NCI-H1694 treated with DMSO at 0.1 percent for 48 hours (cell line): Measurements from ENCODE around the gene MNDA.

Experiments used
- DNase-seq: peaks from one replicate; lab custom pipeline; 2025; lab: John Stamatoyannopoulos, UW

The MNDA gene

DNA sequence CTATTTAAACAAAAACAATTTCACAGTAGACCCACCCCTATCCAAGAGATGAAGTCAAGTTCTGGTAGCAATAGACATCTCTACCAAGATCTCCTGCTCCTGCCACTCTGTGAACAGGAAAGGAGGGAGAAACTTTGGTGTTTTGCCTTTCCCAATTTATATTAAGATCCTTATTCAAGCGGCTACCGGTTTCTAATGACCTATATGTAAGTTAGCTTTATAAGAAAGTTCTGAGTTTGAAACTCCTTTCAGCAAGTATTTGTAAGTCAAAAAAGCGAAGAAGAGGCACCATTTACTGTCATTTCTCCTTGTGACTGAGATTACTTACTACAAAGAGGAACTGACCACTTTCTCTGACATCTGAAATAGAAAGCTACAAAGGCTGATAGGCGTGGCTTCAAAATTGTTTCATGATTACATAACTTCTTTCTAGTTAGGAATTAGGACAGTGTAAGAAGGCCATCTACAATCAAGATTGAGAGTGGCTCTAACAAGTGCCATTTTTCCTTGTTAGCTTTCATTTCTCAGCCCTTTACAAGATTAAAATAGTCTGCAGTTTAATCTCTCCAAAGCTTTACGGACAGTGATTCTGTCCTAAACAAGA is at the start of gene MNDA:
TSS of gene MNDA (plus strand) at position 448 of the 604 bp plus-strand sequence. CDS start 10,803 bp downstream, outside the sequence.
- no peak for DNase-seq

DNA sequence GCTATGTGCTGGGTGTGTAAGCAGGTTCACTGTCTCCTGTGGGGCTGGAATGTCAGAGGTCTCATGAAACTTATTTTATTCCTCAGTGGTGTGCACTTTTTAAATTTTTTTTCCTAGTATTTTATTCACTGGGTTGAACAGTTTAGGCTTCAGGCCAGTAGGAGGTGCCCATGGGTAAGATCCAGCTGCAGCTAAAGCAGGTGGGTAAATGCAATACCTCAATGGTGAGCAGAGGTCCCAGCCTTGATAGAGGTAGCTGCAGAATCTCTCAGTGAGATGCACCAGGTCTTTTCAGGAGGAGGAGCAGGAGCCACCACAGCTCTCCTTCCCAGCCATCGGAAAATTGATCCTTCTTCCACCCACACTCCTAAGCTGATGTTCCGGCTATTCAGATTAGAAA is 37.5 kb upstream of the MNDA start:
- DNase-seq, result no peak

DNA sequence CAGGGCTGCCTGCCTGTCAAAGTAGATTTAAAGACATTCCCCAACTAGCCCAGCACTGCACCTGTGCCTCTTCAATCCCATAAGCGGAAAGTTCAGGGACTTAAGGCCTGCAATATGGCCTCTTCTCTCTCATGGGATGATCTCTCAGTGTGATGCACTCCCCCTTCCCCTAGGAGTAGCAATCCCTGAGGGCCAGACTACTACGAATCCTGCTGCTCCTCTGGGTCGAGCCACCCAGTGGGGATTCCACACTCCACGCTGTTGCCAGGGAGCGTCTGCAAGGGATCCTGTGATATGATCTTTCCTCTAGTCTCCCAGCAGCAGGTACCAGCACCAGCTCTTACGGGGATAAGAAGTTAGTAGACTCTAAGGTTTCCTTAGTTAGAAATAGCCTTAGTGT is 36.9 kb upstream of the MNDA start:
- no peak for DNase-seq

DNA sequence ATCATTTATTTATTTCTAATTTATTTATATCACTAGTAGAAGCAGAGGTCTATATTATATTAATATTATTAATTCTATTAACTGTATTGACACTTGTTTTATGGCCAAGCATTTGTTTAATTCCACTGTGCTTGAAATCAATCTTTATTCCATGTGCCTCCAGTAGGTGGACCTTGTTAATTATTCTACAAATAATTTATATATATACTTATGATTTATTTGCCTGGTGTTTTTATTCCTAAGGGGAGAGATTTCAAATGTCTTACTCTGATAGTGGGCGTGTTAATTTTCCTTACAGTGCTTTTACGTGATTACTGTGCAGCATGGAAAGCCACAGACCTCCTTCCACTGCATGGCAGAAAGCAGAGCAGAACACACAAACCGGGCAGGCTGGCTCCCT is 32.6 kb upstream of the MNDA start:
- DNase-seq, result no peak

DNA sequence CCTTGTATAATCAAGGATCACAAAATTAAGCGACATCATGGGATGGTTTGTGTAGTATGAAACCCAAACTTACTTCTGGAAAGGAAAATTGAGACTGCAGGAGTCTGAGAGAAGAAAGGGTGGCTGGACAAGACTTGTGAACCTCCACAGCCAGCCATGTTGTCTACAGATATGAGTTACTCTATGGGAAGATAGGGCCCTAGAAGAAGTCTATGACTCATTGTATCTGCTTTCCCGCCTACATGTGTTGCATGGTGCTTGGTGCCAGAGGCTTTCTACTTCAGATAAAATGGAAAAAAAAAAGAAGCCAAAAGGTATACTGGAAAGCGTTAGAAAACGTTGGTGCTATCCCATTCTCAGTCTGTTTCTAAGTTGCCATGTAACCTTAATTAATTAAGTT is 31.5 kb upstream of the MNDA start:
- DNase-seq, result no peak

DNA sequence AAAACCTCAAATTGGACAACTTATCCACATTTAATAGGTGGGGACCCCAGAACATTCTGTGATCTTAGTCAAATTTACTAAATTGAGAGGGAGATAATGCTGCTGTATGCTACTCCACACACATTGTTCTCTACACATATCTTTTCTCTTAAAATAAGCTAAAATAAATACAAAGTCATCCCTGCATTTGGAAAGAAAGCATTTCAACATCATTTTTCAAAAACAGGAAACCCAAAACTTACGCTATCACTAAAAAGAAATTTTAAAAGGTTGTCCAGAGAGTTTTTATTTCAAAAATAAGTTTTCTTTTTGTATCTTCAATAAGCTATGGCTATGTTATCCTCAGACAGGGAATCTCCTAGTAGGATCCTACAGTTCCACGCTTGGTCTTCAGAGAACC is 30.6 kb upstream of the MNDA start:
- no peak for DNase-seq

DNA sequence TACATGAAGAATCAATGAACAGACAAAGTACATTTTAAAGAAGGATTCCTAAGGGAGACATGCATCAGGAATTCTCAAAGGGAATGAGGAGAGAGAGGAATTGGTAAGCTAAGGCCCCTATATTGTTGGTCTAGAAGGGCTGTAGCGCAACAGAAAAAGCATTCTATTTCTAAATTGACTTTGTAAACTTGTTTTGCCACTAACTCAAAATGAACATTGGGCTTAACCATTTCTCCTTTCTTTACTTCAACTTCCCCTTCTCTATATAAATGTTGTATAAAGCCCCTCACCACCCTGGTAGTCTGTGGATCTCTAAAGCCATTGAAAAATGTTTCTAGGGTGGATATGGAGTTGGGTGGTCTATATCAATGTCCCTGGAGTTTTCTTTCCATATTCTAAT is 29.8 kb upstream of the MNDA start:
- no peak for DNase-seq

DNA sequence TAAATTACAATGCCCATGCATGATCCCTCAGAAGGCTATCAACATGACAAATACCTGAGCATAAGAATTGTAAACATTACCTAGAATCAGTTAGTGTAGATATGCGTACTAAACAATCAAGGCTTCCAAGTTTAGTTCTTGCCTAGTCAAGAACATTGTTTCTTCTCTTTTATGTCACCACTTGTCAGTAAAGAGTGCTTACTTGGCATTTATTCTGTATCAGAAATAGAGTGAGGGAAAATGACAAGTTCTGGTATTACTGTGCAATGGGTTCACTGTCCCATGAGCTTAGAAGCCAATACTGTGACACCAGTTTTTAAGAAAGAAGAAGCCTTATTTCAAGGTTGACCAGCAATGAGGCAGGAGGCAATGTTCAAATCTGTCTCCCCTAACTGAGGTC is 27.5 kb upstream of the MNDA start:
- DNase-seq, result no peak

DNA sequence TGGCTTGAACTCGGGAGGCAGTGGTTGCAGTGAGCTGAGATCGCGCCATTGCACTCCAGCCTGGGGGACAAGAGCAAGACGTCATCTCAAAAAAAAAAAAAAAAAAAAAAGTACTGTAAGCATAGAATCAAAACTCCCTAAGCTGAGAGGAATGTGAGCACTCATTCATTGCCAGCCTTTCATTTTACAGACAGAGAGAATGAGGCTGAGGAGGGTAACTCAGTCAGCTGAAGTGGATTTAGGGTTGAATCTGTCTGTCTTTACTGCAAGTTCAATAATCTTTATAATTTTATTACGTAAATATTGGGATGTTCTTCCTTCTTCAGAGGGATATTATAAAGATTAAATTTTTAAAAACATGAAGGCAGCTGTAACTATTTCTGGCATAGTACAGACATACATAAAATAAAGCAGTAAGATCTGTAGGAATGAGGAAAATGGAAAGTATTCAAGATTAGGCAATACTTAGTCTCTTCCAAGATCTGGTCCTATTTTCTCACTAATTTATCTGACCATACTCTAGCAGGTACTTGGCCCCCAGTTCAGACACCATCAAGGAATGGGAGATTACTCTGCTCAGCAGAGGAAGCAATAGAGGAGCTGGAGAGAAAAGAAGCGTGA is 24.1 kb upstream of the MNDA start:
- no peak for DNase-seq

DNA sequence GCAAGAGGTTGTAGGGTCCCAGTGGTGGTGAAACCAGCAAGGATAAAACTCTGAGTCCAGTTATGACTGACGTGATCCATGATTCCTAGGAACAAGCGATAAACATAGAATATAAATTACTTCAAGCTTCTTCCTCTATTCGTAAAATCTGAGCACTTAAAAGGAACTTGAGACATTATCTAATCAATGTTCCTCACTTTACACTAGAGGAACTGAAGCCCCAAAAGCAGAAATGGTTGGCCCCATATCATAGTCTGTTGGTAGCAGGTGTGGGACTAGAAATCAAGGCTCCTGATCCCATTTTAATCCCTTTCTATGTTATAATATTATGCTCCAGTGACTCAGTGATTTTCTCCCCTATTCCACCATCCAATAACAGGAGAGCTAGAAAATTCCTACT is 21.9 kb upstream of the MNDA start:
- no peak for DNase-seq

DNA sequence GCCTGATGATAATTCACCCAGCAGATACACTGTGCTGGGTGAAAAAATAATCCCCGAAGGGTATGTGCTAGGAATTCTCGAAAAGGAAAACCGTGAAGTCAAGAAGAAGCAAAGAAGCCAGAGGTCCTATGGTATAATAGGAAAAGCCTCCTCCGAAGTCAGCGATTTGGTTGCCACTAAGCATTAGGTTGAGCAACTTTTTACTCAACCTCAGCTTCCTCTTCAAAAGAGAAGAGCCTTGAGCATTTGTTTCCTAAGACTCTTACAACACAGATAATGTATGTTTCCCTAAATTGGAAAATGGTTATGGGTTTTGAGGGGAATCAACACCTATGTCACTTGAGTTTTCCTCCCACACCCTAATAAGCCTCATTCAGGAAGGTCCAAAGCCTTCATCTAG is 21.3 kb upstream of the MNDA start:
- no peak for DNase-seq

DNA sequence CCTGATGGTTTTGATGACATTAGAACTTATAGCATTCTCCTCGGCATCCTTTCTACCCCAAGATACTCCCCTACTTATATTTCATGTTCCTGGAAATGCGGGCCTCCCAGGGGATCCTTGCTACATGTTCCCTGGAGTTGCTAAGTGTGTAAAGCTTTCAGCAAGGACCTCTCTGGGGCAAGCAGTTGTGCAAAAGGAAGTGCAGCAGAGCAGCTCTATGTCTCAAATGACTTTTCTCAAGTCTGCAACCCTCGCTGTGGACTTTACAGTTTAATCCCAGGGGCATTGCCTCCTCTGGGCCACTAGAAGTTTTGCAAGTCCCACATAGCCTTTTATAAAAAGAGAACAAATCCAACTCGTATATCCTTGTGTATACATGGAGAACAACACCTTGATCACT is 20.8 kb upstream of the MNDA start:
- DNase-seq, result no peak

DNA sequence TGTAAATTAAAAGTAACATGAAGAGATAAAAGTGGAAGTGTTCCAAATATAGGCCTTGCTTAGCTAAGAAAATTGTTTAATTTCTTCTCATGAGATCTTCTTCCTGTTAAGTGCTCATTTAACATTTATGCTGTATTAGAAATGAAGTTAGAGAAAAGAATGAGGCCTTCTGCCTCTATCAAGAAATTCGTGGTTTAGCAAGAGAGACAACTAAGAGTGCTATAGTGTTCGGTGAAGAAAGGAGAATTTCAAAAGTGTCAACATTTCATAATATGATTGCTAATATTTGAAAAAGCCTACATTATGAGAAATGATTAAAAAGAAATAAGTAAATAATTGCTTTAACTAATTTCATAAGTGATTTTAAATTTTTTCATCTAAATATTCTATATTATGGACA is 18.8 kb upstream of the MNDA start:
- DNase-seq, result no peak

DNA sequence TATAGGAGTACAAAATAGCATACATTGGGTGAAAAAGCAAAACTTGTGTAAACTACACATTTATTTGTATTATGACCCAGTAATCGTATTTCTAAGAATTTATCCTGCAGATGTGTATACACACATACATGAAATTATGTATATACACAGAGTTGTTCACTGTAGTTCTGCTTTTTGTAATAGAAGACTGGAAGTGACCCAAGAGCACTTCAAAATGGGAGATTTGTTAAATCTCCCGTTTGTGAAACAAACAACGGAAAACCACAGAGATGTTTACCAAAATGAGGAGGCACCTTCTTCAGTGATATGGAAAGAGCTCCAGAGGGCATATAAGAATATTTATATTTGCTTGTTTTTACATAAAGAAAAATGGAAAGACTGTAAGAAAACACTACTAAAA is 18.0 kb upstream of the MNDA start:
- DNase-seq, result no peak

DNA sequence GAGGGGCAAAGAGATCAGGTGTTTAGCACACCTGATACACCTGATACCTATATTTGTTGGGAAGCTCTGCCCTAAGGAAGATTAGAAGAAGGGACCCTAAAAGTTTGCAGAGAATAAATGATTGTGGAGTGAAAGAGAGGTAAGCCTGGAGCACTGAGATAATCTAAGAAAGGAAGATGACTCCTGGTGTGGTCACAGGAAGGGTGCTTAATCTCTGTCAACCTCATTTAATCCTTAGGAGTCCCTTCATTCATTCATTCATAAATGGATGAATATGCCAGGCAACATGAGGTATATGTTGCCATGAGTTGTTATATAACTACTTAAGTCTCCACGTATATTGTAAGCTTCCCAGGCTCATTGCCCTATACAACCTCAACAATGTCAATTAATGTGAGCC is 16.2 kb upstream of the MNDA start:
- DNase-seq, result no peak

DNA sequence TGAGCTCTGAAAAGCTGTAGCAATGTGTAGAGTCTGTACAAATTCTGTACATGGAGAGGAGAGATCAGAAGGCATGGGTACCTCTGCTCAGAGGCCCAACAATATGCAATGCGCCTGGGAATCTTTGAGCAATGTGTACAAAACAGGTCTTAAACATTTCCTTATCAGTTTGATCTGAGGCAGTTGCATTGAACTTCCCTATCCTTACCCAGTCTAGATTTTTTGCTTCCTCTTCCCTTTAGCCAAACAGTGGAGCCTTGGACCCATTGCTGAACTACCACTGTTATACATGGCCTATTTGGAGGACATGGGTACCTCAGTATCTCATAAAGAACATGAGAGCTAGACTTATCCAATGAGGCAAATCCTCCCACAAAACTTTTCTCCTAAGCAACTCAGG is 12.6 kb upstream of the MNDA start:
- DNase-seq, result no peak

DNA sequence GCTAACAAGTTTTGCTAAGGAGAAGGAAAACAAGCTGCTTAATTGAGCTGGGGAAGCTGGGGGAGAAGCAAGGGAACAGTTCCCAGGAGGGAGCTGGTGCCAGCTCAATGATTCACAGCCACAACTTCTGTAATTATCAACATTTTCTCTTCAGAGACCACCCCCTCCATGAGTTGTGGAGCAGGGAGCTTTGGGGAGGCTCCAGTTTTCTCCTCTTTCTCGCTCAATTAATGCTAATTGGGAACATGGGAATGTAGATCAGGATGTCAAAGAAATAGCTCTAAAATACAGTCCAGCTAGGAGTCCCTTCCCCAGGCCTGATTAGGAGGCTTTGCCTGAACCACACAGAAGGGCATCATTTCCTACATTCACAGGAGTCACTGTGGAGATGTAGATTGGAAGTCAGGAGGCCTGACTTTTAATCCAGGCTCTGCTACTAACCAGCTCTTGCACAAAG is 12.1 kb upstream of the MNDA start:
- DNase-seq, result no peak

DNA sequence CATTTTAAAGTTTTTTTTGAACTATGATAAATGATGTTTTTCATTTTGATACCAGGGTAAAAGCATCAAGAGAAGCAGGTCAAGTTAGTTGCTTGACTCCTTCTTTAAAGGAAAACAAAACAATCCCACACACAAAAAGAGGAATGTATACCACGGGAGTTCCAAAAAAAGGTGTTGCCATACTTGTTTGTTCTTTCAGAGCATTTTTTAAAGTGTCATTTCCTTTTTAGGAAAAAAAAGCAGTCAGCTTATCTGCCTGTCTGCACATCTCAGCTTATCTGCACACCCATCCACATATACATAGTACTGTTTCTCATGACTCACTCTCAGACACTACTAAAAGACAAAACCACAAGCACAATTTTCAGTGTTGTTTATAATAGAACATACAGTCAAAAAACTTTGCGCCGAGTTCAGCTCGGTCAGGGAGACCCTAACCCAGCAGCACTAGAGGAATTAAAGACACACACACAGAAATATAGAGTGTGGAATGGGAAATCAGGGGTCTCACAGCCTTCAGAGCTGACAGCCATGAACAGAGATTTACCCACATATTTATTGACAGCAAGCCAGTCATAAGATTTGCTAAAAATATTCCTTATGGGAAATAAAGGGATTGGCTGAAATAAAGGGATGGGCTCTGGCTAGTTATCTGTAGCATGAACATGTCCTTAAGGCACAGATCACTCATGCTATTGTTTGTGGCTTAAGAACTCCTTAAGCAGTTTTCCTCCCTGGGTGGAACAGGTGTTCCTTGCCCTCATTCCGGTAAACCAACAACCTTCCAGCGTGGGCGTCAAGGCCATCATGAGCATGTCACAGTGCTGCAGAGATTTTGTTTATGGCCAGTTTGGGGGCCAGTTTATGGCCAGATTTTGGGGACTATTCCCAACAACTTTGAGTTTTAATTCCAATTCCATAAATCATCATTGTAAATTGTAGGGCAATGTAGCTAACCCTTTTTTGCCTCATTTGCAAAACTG is 11.4 kb upstream of the MNDA start:
- no peak for DNase-seq

DNA sequence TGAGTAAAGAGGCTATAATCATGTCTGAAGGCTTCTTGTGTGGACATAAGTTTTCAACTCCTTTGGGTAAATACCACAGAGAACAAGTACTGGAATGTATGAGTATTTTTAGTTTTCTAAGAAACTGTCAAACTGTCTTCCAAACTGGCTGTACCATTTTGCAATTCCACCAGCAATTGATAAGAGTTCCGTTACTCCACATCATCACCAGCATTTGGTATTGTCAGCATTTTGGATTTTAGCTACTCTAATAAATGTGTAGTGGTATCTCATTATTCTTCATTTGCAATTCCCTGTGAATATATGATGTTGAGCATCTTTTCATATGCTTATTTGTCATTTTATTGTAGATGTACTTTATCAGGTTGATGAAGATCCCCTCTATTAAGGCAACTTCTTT is 9.4 kb upstream of the MNDA start:
- DNase-seq, result no peak

DNA sequence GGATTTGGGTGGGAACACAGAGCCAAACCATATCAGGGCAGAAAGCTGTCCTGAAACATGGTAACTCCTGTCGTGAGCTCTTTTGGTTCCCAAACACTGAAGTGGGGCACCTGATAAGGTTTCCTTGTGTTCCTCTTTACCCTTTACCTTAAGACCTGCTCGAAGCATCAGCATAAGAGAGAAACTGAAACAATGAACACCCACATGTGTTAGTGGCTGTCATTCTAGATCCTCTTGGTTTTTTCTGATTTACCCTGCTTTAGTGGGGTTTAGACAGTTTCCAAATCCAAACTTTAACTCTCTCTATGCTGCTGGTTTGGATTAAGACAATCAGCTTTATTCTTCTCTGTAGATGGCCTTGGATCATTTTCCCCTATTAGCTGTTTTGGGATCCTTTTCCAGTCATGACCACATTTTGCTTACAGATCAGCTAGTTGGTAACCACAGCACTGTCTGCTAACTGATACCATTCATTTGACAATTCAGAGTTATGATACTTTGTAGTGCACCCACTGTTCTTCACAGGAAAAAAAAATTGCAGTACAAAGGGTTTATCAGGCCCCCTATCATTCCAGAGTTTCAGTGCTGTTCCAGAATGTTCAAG is 975 bp upstream of the MNDA start:
- no peak for DNase-seq

DNA sequence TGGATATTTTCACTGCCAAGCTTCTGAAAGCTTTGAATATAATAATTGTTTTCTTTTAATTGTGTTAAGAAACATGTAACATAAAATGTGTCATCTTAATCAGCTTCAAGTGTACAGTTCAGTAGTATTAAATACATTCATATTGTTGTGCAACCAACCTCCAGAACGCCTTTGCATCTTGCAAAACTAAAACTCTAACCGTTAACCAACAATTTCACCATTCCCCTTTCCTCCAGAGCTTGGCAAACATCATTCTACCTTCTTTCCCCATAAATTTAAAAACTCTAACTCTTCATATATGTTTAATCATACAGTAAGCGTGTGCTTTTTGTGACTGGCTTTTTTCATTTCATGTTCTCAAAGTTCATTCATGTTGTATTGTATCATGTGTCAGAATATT is 2.1 kb downstream of the MNDA start:
- DNase-seq, result no peak

DNA sequence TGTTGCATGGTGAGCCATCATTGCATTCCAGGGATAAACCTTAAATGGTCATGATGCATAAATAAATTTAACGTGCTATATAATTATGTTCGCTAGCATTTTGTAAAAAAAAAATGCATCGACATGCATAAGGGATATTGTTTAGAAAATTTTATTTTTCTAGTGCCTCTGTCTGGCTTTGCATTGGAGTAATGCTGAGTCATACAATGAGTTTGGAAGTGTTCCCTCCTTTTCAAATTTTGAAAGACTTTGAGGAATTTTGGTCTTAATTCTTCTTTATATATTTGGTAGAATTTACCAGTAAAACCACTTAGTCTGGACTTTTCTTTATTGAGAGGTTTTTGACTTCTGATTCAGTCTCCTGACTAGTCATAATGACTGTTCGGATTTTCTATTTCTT is 4.9 kb downstream of the MNDA start:
- DNase-seq, result no peak

DNA sequence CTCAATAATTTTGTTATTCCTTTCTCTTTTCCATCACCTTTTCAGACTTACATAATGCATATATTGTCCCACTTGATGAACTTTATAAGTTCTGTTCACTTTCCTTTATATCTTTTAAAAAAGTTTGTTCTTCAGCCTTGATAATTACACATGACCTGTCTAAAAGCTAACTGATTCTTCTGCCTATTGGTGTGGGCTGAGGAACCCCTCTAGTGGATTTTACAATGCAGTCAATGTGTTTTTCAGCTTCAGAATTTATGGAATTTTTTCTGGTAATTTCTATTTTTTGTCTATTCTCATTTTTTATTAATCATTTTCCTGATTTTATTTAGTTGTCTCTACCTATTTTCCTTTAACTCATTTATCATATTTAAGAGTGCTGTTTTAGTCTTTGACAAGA is 7.5 kb downstream of the MNDA start:
- no peak for DNase-seq
